ENCODE data around the gene CTRL.

- TF ChIP-seq CTCF (IDR thresholded peaks at IDR 0.05) (peak in 1 of 3 donors; percentile 37), POLR2A (IDR thresholded peaks at IDR 0.05) (no peak), EP300 (IDR thresholded peaks at IDR 0.05) (no peak)
Observed at GRCh38 chr16:67942200-67942509, 10.5 kb upstream of the CTRL start.

Data from ovary (tissue), 3 donors.